HL-60 (cell line): ENCODE results near the gene SRGAP3.

ENCODE experiments used
- DNase-seq, 2 experiments: peaks; one replicate each; pipeline ENCODE4 v3.0.0-alpha.2; 2010 to 2020; ENCODE audit warnings: low read depth in 1 of 2, low spot score in 1 of 2
- H3K27ac ChIP-seq: fragments of 250-450 bp; sonication (Bioruptor Pico); replicated peaks from 2 replicates; pipeline ENCODE4 v1.5.1; 2020; ENCODE audit warnings: mild to moderate bottlenecking, moderate library complexity
- H3K27me3 ChIP-seq: fragments of 250-450 bp; sonication (Bioruptor Pico); 2 replicates; pipeline ENCODE4 v1.5.1; 2021; ENCODE audit warnings: mild to moderate bottlenecking, moderate library complexity; ENCODE audit not compliant: insufficient read depth, poor library complexity, severe bottlenecking
- H3K4me3 ChIP-seq: replicated peaks from 2 replicates; pipeline ENCODE4 v1.5.1; 2011; ENCODE audit warnings: mild to moderate bottlenecking, control low read depth, low read length; ENCODE audit not compliant: insufficient read depth
- CTCF ChIP-seq: IDR thresholded peaks from one replicate; pipeline ENCODE4 v1.5.1; 2011; ENCODE audit warnings: low read length, control low read depth, inconsistent platforms; ENCODE audit not compliant: insufficient read depth
- GABPA ChIP-seq: IDR thresholded peaks from 2 replicates; pipeline ENCODE4 v1.6.1; 2012; ENCODE audit warnings: low read depth
- POLR2AphosphoS5 ChIP-seq: IDR thresholded peaks from 2 replicates; pipeline ENCODE4 v1.6.1; 2012; ENCODE audit warnings: low read depth
- REST ChIP-seq: IDR thresholded peaks from 2 replicates; pipeline ENCODE4 v1.6.1; 2012; ENCODE audit warnings: low read depth; ENCODE audit not compliant: insufficient replicate concordance
- SPI1 ChIP-seq: IDR thresholded peaks from 2 replicates; pipeline ENCODE4 v1.6.1; 2012; ENCODE audit warnings: low read depth, mild to moderate bottlenecking, borderline replicate concordance

Gene SRGAP3

DNA sequence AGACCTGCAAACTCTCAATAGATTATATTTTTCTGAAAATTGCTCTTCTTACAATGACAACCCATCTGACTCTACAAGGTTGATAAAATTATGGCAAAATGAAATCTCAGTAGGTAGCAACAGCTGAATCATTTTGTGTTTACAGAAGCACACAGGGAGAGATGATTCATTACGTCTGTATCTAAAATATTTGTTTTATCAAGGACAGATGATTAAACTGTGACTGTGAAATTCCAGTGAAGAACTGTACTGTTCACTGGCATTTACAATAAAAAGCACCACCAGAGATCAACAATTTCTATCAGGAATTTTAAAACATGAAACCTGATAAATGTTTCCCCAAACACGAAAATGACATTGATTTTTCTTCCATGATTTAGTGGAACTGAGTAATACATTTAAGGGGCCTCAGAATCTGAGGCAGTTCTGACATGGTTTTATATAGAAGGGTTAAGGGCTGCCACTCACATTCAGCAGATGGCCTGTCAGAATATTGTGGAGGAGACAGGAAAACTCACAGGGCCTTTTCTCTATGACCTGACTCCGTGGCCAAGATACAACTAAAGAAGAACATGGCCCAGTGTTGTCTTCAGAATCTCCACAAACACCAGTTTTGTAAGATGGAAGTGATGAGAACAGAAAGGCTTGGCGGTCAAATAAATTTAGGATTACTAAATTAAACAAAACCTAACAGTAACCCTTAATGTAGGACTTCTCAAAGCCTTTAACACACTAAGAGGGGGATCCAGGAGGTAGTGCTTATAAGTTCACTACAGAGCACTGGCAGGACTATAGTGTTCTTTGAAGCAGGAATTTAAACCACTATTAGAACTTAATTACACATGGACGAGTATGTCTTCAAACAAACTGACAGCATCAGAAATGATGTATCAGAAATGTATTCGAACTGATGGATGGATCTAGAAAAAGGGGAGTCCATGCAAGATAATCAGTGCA is 312.1 kb downstream of the SRGAP3 start:
- no peak overlapping the region for H3K4me3 ChIP-seq
- DNase-seq = no peak

DNA sequence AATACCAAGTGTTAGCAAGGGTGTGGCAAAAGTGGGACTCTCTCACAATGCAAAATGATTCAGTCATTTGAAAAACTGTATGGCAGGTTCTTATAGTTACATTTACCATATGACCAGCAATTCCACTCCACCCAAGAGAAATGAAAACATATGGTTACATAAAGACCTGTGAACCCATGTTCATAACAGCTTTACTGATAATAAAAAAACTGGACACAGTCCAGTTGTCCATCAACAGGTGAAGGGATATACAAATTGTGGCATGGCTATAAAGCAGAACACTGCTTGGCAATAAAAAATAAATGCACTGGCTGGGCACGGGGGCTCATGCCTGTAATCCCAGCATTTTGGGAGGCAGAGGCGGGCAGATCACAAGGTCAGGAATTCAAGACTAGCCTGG is 316.9 kb downstream of the SRGAP3 start:
- DNase-seq = no peak
- TF ChIP-seq GABPA = no peak
- no peak for TF ChIP-seq SPI1
- TF ChIP-seq REST = no peak
- TF ChIP-seq CTCF = no peak
- no peak for TF ChIP-seq POLR2AphosphoS5
- Histone ChIP-seq H3K27me3 (no peaks in the 10 kb centered on the region), H3K4me3 (no peak overlapping the region), H3K27ac (no peak overlapping the region)

More for the DNA sequence above, 312.1 kb downstream of the SRGAP3 start:
- no peak for TF ChIP-seq GABPA
- TF ChIP-seq POLR2AphosphoS5 = no peak
- no peak for TF ChIP-seq SPI1
- no peak for TF ChIP-seq REST
- TF ChIP-seq CTCF = no peak
- no peaks in the 10 kb centered on the region for H3K27me3 ChIP-seq
- H3K27ac ChIP-seq = no peak overlapping the region

GRCh38 chr3:8931342-8931741 is 318.1 kb downstream of the SRGAP3 start:
- Histone ChIP-seq H3K27ac (no peak overlapping the region), H3K27me3 (no peaks in the 10 kb centered on the region), H3K4me3 (no peak overlapping the region)
- no peak for DNase-seq
- TF ChIP-seq SPI1 = no peak
- TF ChIP-seq REST = no peak
- no peak for TF ChIP-seq CTCF
- TF ChIP-seq POLR2AphosphoS5 = no peak
- no peak for TF ChIP-seq GABPA
